B cell (primary cell): ENCODE results near the gene ITLN2. TPM values are rescaled to one million over a fixed set of nuclear protein-coding genes. Genes with fewer than 3 reads are reported as not detected.

Source experiments
- ATAC-seq: fragments of 200-7000 bp; cut with Tn5 transposase; one replicate; pipeline ENCODE4 v1.10.0; 2021; ENCODE audit warnings: low read depth, mild to moderate bottlenecking, moderate number of reproducible peaks, moderate library complexity
- CTCF ChIA-PET: fragments of 350-600 bp; sonication (Branson Sonifier 250); formaldehyde crosslinking; loops from one replicate; lab custom pipeline; 2021; ENCODE audit warnings: antibody characterized with exemption, inconsistent platforms; lab: Charles Lee
- POLR2A ChIA-PET: fragments of 350-600 bp; sonication (Branson Sonifier 250); formaldehyde crosslinking; loops from one replicate; lab custom pipeline; 2021; ENCODE audit warnings: antibody characterized with exemption; lab: Charles Lee
- DNase-seq: peaks from one replicate; pipeline ENCODE4 v3.0.0; 2013
- H2AFZ ChIP-seq: 2 replicates; pipeline ENCODE4 v1.6.1; 2012; ENCODE audit warnings: mild to moderate bottlenecking, low read depth, low read length; ENCODE audit not compliant: insufficient read depth, poor library complexity, severe bottlenecking
- H3K27ac ChIP-seq, 2 donors: 1 replicate in 1 of 2; 2 replicates in 1 of 2; pipeline ENCODE4 v1.5.1; 2012 to 2013; ENCODE audit warnings: low read length in 2 of 2, mild to moderate bottlenecking in 2 of 2, moderate library complexity in 1 of 2
- H3K27me3 ChIP-seq, 4 experiments: fragments of 200-600 bp in 1 of 4; sonication (generic) in 1 of 4; replicated peaks in 1 of 4; 1 replicate in 2 of 4; 2 replicates in 2 of 4; pipeline versions ENCODE4 v1.6.1 to v1.7.0; 2013 to 2016; ENCODE audit warnings: low read length in 3 of 4, mild to moderate bottlenecking in 2 of 4, mixed read lengths in 1 of 4, moderate library complexity in 1 of 4; ENCODE audit not compliant: insufficient read depth in 4 of 4, control insufficient read depth in 3 of 4; ENCODE audit errors: control extremely low read depth in 1 of 4
- H3K36me3 ChIP-seq, 2 experiments: replicated peaks in 1 of 2; 1 replicate in 1 of 2; 2 replicates in 1 of 2; pipeline versions ENCODE4 v1.6.1 to v1.7.1; 2013; ENCODE audit warnings: low read length in 1 of 2; ENCODE audit not compliant: insufficient read depth in 2 of 2, control insufficient read depth in 1 of 2; ENCODE audit errors: control extremely low read depth in 1 of 2, extremely low read depth in 1 of 2
- H3K4me1 ChIP-seq, 2 donors: fragments of 200-600 bp in 1 of 2; sonication (generic) in 1 of 2; 1 replicate in 1 of 2; 2 replicates in 1 of 2; pipeline versions ENCODE4 v1.5.1 to v1.6.1; 2013 to 2017; ENCODE audit warnings: low read length in 2 of 2; ENCODE audit not compliant: control insufficient read depth in 2 of 2, insufficient read depth in 2 of 2
- H3K4me2 ChIP-seq: replicated peaks from 2 replicates; pipeline ENCODE3; 2012; ENCODE audit warnings: mild to moderate bottlenecking, low read depth, low read length; ENCODE audit not compliant: poor library complexity, severe bottlenecking
- H3K4me3 ChIP-seq, 5 experiments: fragments of 200-600 bp in 1 of 5; sonication (generic) in 1 of 5; 1 replicate in 3 of 5; 2 replicates in 2 of 5; pipeline versions ENCODE4 v1.5.1 to v1.7.0; 2011 to 2016; ENCODE audit warnings: low read length in 4 of 5, mild to moderate bottlenecking in 4 of 5, low read depth in 2 of 5, control low read depth in 1 of 5, moderate library complexity in 1 of 5; ENCODE audit not compliant: insufficient read depth in 1 of 5; ENCODE audit errors: control extremely low read depth in 1 of 5, extremely low read depth in 1 of 5
- H3K79me2 ChIP-seq: fragments of 200-600 bp; sonication (generic); one replicate; pipeline ENCODE4 v1.6.0; 2016; ENCODE audit warnings: low read length; ENCODE audit not compliant: control insufficient read depth, insufficient read depth
- H3K9ac ChIP-seq: fragments of 200-600 bp; sonication (generic); 2 replicates; pipeline ENCODE4 v1.6.1; 2017; ENCODE audit warnings: mild to moderate bottlenecking, low read length, moderate library complexity
- H3K9me3 ChIP-seq, 3 donors: one replicate each; pipeline versions ENCODE4 v1.6.1 to v1.7.1; 2013; ENCODE audit warnings: low read length in 2 of 3; ENCODE audit not compliant: control insufficient read depth in 2 of 3, insufficient read depth in 1 of 3; ENCODE audit errors: control extremely low read depth in 1 of 3
- H4K20me1 ChIP-seq: 2 replicates; pipeline ENCODE4 v1.6.0; 2012; ENCODE audit warnings: mild to moderate bottlenecking, low read length; ENCODE audit not compliant: insufficient read depth, control insufficient read depth, poor library complexity, severe bottlenecking
- H3K27ac Mint-ChIP-seq: one replicate; pipeline ENCODE4 v1.8.0; 2021; ENCODE audit warnings: mixed read lengths
- H3K27me3 Mint-ChIP-seq: one replicate; pipeline ENCODE4 v1.8.0; 2021; ENCODE audit warnings: mixed read lengths
- H3K4me1 Mint-ChIP-seq: one replicate; pipeline ENCODE4 v1.8.0; 2021; ENCODE audit warnings: mixed read lengths
- H3K4me3 Mint-ChIP-seq: one replicate; pipeline ENCODE4 v1.8.0; 2021; ENCODE audit warnings: mixed read lengths
- H3K9me3 Mint-ChIP-seq: one replicate; pipeline ENCODE4 v1.8.0; 2022; ENCODE audit warnings: mixed read lengths; ENCODE audit not compliant: insufficient read depth
- CTCF ChIP-seq: fragments of 200-600 bp; IDR thresholded peaks from one replicate; pipeline ENCODE4 v1.8.0; 2022; ENCODE audit warnings: antibody characterized with exemption, mild to moderate bottlenecking
- EZH2 ChIP-seq: IDR thresholded peaks from 2 replicates; pipeline ENCODE4 v1.6.1; 2012; ENCODE audit warnings: borderline replicate concordance, low read depth, mild to moderate bottlenecking, moderate library complexity, low read length; ENCODE audit not compliant: insufficient read depth, poor library complexity, severe bottlenecking
- WGBS: methylation state at CpG from one replicate; pipeline ENCODE4 v1.1.5; 2013; ENCODE audit warnings: missing lambda C conversion rate; ENCODE audit not compliant: insufficient coverage; 5-methylcytosine and 5-hydroxymethylcytosine counted together
- intact Hi-C: fragments of 100-400 bp; cut with micrococcal nuclease; formaldehyde crosslinking; loops from one replicate; pipeline ENCODE4 v1.10.0; 2022
- polyA plus RNA-seq: library from polyadenylated mRNA; depleted of rRNA; stranded (reverse); fragments of >200 nt; gene quantifications from 2 replicates; pipeline ENCODE4 v1.2.3, GENCODE V29; 2012
- total RNA-seq, 2 donors: library from RNA; stranded (reverse); fragments of 120-200 nt in 1 of 2; gene quantifications; 1 replicate in 1 of 2; 2 replicates in 1 of 2; pipeline versions ENCODE4 v1.2.3 to v1.2.4, GENCODE V29; 2013 to 2022

Gene ITLN2
- total and polyA plus RNA-seq, 2 donors (not counting 1 experiment from before 2014, with no cell fraction given), result not detected

- no peak for TF ChIP-seq EZH2
- no peak for TF ChIP-seq CTCF
- no peak for ATAC-seq
- Mint-ChIP-seq H3K27me3 (peaks cover 9% of the 10 kb centered on the region), H3K9me3 (no peaks in the 10 kb centered on the region), H3K4me3 (no peak overlapping the region), H3K27ac (no peak overlapping the region), H3K4me1 (peaks cover 7% of the 10 kb centered on the region)
- WGBS, result 91% methylated on average over 8 of the region's 8 CpGs
- peaks cover 3 to 7% of the 10 kb centered on the region in 2 donors for H3K4me1 ChIP-seq
- ChIA-PET CTCF (interaction anchor here (0.6 to 1.7 kb wide), 10 partner anchors 11 to 395 kb away, joined by 3 to 10 read pairs (median 4); no protein-coding TSS in a partner anchor), POLR2A (interaction anchor here (0.5 to 0.7 kb wide), 3 partner anchors 142 to 242 kb away, joined by 3 to 5 read pairs (median 5); no protein-coding TSS in a partner anchor)
- H3K4me2 ChIP-seq, result no peak overlapping the region
- H3K4me3 ChIP-seq, result no peak overlapping the region
- H3K27ac ChIP-seq, result no peak overlapping the region
- no peaks in the 10 kb centered on the region for H3K36me3 ChIP-seq
- no peak overlapping the region for H2AFZ ChIP-seq
- H4K20me1 ChIP-seq, result no peaks in the 10 kb centered on the region
- H3K79me2 ChIP-seq, result no peaks in the 10 kb centered on the region
- peaks cover 0 to 5% (median 0%) of the 10 kb centered on the region in 4 experiments for H3K27me3 ChIP-seq
- no peak overlapping the region for H3K9ac ChIP-seq
- DNase-seq, result no peak
- no peaks in the 10 kb centered on the region for H3K9me3 ChIP-seq
- intact Hi-C loops, result no loop called here
Observed at GRCh38 chr1:160987359-160988050, 32.9 kb upstream of the ITLN2 start.

GRCh38 chr1:160985723-160986122 is 31.1 kb upstream of the ITLN2 start:
- H3K9ac ChIP-seq, result no peak overlapping the region
- no peak overlapping the region for H3K27ac Mint-ChIP-seq
- H3K79me2 ChIP-seq, result no peaks in the 10 kb centered on the region
- intact Hi-C loops, result no loop called here
- H4K20me1 ChIP-seq, result no peaks in the 10 kb centered on the region
- ChIA-PET POLR2A (no interaction called here), CTCF (interaction anchor here (1.1 to 1.5 kb wide), 2 partner anchors 12 to 156 kb away, joined by 3 to 5 read pairs; no protein-coding TSS in a partner anchor)
- ATAC-seq (no peak), DNase-seq (no peak)
- WGBS, result 100% methylated on average over 2 of the region's 4 CpGs
- no peaks in the 10 kb centered on the region for H3K36me3 ChIP-seq
- TF ChIP-seq EZH2 (no peak), CTCF (no peak)
- no peak overlapping the region for H2AFZ ChIP-seq
- no peak overlapping the region for H3K4me3 Mint-ChIP-seq
- H3K27ac ChIP-seq, result no peak overlapping the region
- H3K9me3 ChIP-seq, result no peaks in the 10 kb centered on the region
- H3K4me2 ChIP-seq, result no peak overlapping the region
- peaks cover 24% of the 10 kb centered on the region for H3K27me3 Mint-ChIP-seq
- peaks cover 13 to 20% of the 10 kb centered on the region in 2 donors for H3K4me1 ChIP-seq
- no peak overlapping the region for H3K4me3 ChIP-seq
- peaks cover 0 to 19% (median 8%) of the 10 kb centered on the region in 4 experiments for H3K27me3 ChIP-seq
- H3K4me1 Mint-ChIP-seq, result peaks cover 17% of the 10 kb centered on the region
- no peaks in the 10 kb centered on the region for H3K9me3 Mint-ChIP-seq
